Type B pancreatic cell (in vitro differentiated cells): ENCODE measurements around the gene SURF6. TPM values are rescaled to one million over a fixed set of nuclear protein-coding genes. Genes with fewer than 3 reads are reported as not detected.

Experiments
- DNase-seq: peaks from one replicate; pipeline ENCODE4 v3.0.0; 2021; ENCODE audit warnings: mixed read lengths; ENCODE audit not compliant: unreplicated experiment; ENCODE audit errors: extremely low spot score
- H3K27ac Mint-ChIP-seq: 2 replicates; pipeline ENCODE4 v1.8.0; 2021; ENCODE audit warnings: mild to moderate bottlenecking, mixed read lengths
- H3K27me3 Mint-ChIP-seq: 2 replicates; pipeline ENCODE4 v1.8.0; 2021; ENCODE audit warnings: mixed read lengths
- H3K36me3 Mint-ChIP-seq: 2 replicates; pipeline ENCODE4 v1.8.0; 2021; ENCODE audit warnings: mixed read lengths
- H3K4me1 Mint-ChIP-seq: one replicate; pipeline ENCODE4 v1.8.0; 2021; ENCODE audit warnings: mixed read lengths; ENCODE audit not compliant: unreplicated experiment
- H3K4me3 Mint-ChIP-seq: 2 replicates; pipeline ENCODE4 v1.8.0; 2021; ENCODE audit warnings: mild to moderate bottlenecking, mixed read lengths
- H3K9me3 Mint-ChIP-seq: 2 replicates; pipeline ENCODE4 v1.8.0; 2021; ENCODE audit warnings: mixed read lengths
- CTCF ChIP-seq: fragments of 200-600 bp; sonication (generic); conservative IDR thresholded peaks from 2 replicates; pipeline ENCODE4 v1.5.0; 2021; ENCODE audit warnings: antibody characterized with exemption, mild to moderate bottlenecking
- total RNA-seq: library from RNA; stranded (reverse); gene quantifications from 2 replicates; pipeline ENCODE4 v1.2.1, GENCODE V29; 2021; ENCODE audit warnings: low replicate concordance

Gene SURF6
- total RNA-seq, 1 donor from 2014 or later = 24.9 TPM

GRCh38 chr9:133348718-133349573, 13.0 kb upstream of the SURF6 start:
- no peak for TF ChIP-seq CTCF
- Mint-ChIP-seq H3K27ac (peak overlapping the region; percentile 99), H3K9me3 (no peaks in the 10 kb centered on the region), H3K4me1 (peaks cover 22% of the 10 kb centered on the region), H3K36me3 (peaks cover 31% of the 10 kb centered on the region), H3K4me3 (peak overlapping the region; percentile 100), H3K27me3 (no peaks in the 10 kb centered on the region)
- no peak for DNase-seq

- Mint-ChIP-seq H3K27me3 (no peaks in the 10 kb centered on the region), H3K4me1 (peaks cover 22% of the 10 kb centered on the region), H3K4me3 (peak within 1 kb of the TSS; percentile 100), H3K9me3 (no peaks in the 10 kb centered on the region), H3K36me3 (peaks cover 31% of the 10 kb centered on the region), H3K27ac (peak within 1 kb of the TSS; percentile 99)
- TF ChIP-seq CTCF = no peak
- DNase-seq = peak; percentile 91
Observed at GRCh38 chr9:133347985-133348717, 12.2 kb upstream of the SURF6 start, which contains the start of the genes MED22 and RPL7A. Gene MED22, minus strand, starts transcription at chr9:133348131. Its CDS starts 1,469 bp downstream, at chr9:133346662. Gene RPL7A, plus strand, starts transcription at chr9:133348218. Its CDS starts 26 bp downstream, at chr9:133348244.

- no peaks in the 10 kb centered on the region for H3K27me3 Mint-ChIP-seq
- DNase-seq = no peak
Observed at GRCh38 chr9:133347515-133347984, 11.6 kb upstream of the SURF6 start.

GRCh38 chr9:133346021-133346785, 10.2 kb upstream of the SURF6 start:
- Mint-ChIP-seq H3K27me3 (no peaks in the 10 kb centered on the region), H3K27ac (peak overlapping the region; percentile 85), H3K4me3 (peak overlapping the region; percentile 100), H3K9me3 (no peaks in the 10 kb centered on the region), H3K36me3 (peaks cover 28% of the 10 kb centered on the region), H3K4me1 (peaks cover 22% of the 10 kb centered on the region)
- no peak for TF ChIP-seq CTCF
- no peak for DNase-seq

More at GRCh38 chr9:133347515-133347984, 11.6 kb upstream of the SURF6 start:
- Mint-ChIP-seq H3K4me3 (peak overlapping the region; percentile 100), H3K27ac (peak overlapping the region; percentile 99), H3K4me1 (peaks cover 22% of the 10 kb centered on the region), H3K9me3 (no peaks in the 10 kb centered on the region), H3K36me3 (peaks cover 31% of the 10 kb centered on the region)
- peak; percentile 18 for TF ChIP-seq CTCF

GRCh38 chr9:133345596-133345995, 9.6 kb upstream of the SURF6 start:
- DNase-seq = no peak
- Mint-ChIP-seq H3K4me1 (peaks cover 22% of the 10 kb centered on the region), H3K9me3 (no peaks in the 10 kb centered on the region), H3K27ac (no peak overlapping the region), H3K27me3 (no peaks in the 10 kb centered on the region), H3K36me3 (peaks cover 28% of the 10 kb centered on the region), H3K4me3 (no peak overlapping the region)
- no peak for TF ChIP-seq CTCF
